22Rv1 (cell line): ENCODE data around the gene PARP6.

ENCODE experiments used
- ZFX ChIP-seq: fragments of 450-650 bp; IDR thresholded peaks from 2 replicates; pipeline ENCODE4 v1.6.1; 2017; ENCODE audit warnings: antibody characterized with exemption, borderline replicate concordance
- TF ChIP-seq, protein P1 (sequence below): fragments of 450-650 bp; IDR thresholded peaks from 2 replicates; pipeline ENCODE4 v1.5.1; 2017; ENCODE audit warnings: mild to moderate bottlenecking

DNA sequence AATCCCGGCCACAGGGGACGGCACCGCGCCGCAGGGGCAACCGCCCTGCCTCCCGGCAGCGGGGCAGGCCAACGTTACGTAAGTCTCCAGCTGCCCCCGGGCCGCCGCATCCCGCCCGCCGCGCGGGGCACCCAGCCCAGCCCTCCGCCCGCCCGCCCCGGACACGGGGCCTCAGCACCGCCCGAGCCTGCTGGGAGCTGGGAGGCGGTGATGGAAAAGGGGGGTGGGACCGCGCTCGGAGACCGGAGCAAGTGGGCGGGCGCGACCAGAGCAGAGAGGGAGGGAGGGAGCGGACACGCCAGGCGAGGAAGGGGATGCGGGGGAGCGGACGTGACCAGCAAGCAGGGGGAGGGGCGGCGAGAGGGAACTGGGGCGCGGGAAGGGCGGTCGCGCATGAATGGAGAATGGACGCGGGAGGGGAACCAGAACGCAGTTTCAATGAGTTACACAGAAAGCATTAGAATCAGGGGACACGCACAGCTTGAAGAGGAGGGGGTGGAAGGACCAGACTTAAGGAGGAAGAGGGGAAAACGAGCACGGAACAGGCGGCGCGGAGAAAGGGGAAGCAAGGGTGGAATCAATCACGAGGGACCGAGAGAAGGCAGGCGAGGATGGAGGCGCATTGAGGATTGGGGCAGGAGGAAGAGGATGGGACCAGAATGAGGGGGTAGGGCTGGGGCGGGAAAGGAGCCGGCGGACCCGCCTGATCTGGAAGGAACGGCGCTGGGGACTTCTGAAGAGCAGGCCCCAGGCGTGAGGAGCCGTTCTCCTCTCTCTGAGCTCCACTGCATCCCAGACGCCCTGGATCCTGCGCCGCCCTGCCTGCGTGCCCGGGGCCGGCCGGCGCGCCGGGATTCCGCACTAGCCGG, 41.9 kb downstream of the PARP6 start:
- TF ChIP-seq, protein P1, sequence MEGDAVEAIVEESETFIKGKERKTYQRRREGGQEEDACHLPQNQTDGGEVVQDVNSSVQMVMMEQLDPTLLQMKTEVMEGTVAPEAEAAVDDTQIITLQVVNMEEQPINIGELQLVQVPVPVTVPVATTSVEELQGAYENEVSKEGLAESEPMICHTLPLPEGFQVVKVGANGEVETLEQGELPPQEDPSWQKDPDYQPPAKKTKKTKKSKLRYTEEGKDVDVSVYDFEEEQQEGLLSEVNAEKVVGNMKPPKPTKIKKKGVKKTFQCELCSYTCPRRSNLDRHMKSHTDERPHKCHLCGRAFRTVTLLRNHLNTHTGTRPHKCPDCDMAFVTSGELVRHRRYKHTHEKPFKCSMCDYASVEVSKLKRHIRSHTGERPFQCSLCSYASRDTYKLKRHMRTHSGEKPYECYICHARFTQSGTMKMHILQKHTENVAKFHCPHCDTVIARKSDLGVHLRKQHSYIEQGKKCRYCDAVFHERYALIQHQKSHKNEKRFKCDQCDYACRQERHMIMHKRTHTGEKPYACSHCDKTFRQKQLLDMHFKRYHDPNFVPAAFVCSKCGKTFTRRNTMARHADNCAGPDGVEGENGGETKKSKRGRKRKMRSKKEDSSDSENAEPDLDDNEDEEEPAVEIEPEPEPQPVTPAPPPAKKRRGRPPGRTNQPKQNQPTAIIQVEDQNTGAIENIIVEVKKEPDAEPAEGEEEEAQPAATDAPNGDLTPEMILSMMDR = no peak
- TF ChIP-seq ZFX = no peak
